Esophagus squamous epithelium (tissue), 5 donors: Measurements from ENCODE around the gene TECPR2. TPM values are rescaled to one million over a fixed set of nuclear protein-coding genes. Genes with fewer than 3 reads are reported as not detected.

Experiments used
- DNase-seq: peaks from one replicate; lab custom pipeline; 2025; lab: John Stamatoyannopoulos, UW
- H3K27ac ChIP-seq, 4 donors: fragments of 200-600 bp; sonication (generic); one replicate each; pipeline ENCODE4 v1.5.1; 2016 to 2019; ENCODE audit warnings: mild to moderate bottlenecking in 1 of 4
- H3K27me3 ChIP-seq, 4 donors: fragments of 200-600 bp; sonication (generic); 1 replicate in 3 of 4; 2 replicates in 1 of 4; pipeline versions ENCODE4 v1.5.1 to v1.6.0; 2017 to 2021; ENCODE audit warnings: antibody characterized with exemption in 1 of 4
- H3K36me3 ChIP-seq, 3 donors: fragments of 200-600 bp; sonication (generic); one replicate each; pipeline ENCODE4 v1.5.1; 2016 to 2019
- H3K4me1 ChIP-seq, 3 donors: fragments of 200-600 bp; sonication (generic); one replicate each; pipeline ENCODE4 v1.5.1; 2017 to 2019
- H3K4me3 ChIP-seq, 4 donors: fragments of 200-600 bp; sonication (generic); 1 replicate in 3 of 4; 2 replicates in 1 of 4; pipeline ENCODE4 v1.5.1; 2016 to 2019; ENCODE audit warnings: mild to moderate bottlenecking in 2 of 4, moderate library complexity in 1 of 4
- H3K9me3 ChIP-seq, 3 donors: fragments of 200-600 bp; sonication (generic); one replicate each; pipeline ENCODE4 v1.5.1; 2016 to 2019
- POLR2A ChIP-seq, 4 donors: fragments of 450-650 bp; IDR thresholded peaks; one replicate each; pipeline ENCODE4 v1.6.1; 2017; ENCODE audit warnings: antibody characterized with exemption in 4 of 4, mild to moderate bottlenecking in 4 of 4, moderate library complexity in 3 of 4
- WGBS, 2 donors: methylation state at CpG; one replicate each; pipeline ENCODE4 v1.1.5; 2018; 5-methylcytosine and 5-hydroxymethylcytosine counted together
- intact Hi-C: fragments of 100-400 bp; cut with DNase I; formaldehyde crosslinking; loops from one replicate; pipeline ENCODE4 v1.15.0; 2022
- total RNA-seq, 4 donors: library from RNA; depleted of rRNA; stranded (reverse); fragments of >200 nt; gene quantifications; one replicate each; pipeline ENCODE4 v1.1.0, GENCODE V29; 2016
- TF ChIP-seq, protein P1 (sequence below), 6 experiments: fragments of 450-650 bp in 4 of 6; fragments of 200-600 bp in 2 of 6; sonication (generic) in 2 of 6; IDR thresholded peaks; one replicate each; pipeline ENCODE4 v1.5.1; 2016 to 2019; ENCODE audit warnings: antibody characterized with exemption in 6 of 6, mild to moderate bottlenecking in 4 of 6, moderate library complexity in 4 of 6
- donor health status: DM: yes; HTN: yes; CAD: no.

TECPR2 gene
- total RNA-seq, 4 donors from 2014 or later, result 5.4 to 18.1 (median 12.9) TPM

DNA sequence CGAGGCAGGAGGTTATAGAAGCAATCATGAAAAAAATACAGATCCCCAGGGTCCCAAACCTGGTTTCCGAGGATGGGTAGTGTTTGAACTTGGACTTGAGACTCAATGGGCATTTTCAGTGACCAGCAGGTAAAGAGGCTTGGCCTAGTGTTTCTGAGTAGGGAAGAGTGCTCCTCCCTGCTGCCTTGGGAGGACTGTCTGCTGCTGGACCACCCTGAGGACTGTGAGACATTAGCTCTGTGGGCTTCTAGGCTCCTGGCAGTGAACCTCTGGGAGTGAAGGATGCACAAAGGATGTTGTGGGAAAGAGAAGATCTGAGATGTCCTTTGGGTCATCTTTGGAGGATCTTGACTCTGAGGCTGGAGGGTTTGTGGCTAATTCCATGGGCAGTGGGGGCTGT is 116.4 kb downstream of the TECPR2 start:
- H3K36me3 ChIP-seq, result no peaks in the 10 kb centered on the region
- 91 to 100% methylated on average over 2 of the region's 2 CpGs for WGBS, 2 donors
- no peak for DNase-seq
- H3K4me3 ChIP-seq, result no peak overlapping the region
- no peaks in the 10 kb centered on the region for H3K27me3 ChIP-seq
- H3K27ac ChIP-seq, result no peak overlapping the region
- H3K9me3 ChIP-seq, result no peaks in the 10 kb centered on the region
- peaks cover 0 to 20% (median 5%) of the 10 kb centered on the region in 3 donors for H3K4me1 ChIP-seq
- TF ChIP-seq POLR2A (IDR thresholded peaks at IDR 0.05), result no peak
- TF ChIP-seq, protein P1, sequence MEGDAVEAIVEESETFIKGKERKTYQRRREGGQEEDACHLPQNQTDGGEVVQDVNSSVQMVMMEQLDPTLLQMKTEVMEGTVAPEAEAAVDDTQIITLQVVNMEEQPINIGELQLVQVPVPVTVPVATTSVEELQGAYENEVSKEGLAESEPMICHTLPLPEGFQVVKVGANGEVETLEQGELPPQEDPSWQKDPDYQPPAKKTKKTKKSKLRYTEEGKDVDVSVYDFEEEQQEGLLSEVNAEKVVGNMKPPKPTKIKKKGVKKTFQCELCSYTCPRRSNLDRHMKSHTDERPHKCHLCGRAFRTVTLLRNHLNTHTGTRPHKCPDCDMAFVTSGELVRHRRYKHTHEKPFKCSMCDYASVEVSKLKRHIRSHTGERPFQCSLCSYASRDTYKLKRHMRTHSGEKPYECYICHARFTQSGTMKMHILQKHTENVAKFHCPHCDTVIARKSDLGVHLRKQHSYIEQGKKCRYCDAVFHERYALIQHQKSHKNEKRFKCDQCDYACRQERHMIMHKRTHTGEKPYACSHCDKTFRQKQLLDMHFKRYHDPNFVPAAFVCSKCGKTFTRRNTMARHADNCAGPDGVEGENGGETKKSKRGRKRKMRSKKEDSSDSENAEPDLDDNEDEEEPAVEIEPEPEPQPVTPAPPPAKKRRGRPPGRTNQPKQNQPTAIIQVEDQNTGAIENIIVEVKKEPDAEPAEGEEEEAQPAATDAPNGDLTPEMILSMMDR (IDR thresholded peaks at IDR 0.05), result no peak
- intact Hi-C loops, result no loop called here

- no peak overlapping the region for H3K27ac ChIP-seq
Observed at GRCh38 chr14:102479777-102480176, 117.0 kb downstream of the TECPR2 start.

GRCh38 chr14:102481371-102481770 is 118.6 kb downstream of the TECPR2 start:
- WGBS, 2 donors, result 86 to 99% methylated on average over 3 to 4 of the region's 4 CpGs
- Histone ChIP-seq H3K27me3 (no peaks in the 10 kb centered on the region), H3K4me3 (no peak overlapping the region), H3K36me3 (no peaks in the 10 kb centered on the region), H3K4me1 (peaks cover 0 to 20% (median 5%) of the 10 kb centered on the region in 3 donors), H3K27ac (peak overlapping the region in 1 of 4 donors; percentile 1), H3K9me3 (no peaks in the 10 kb centered on the region)
- TF ChIP-seq, protein P1 (IDR thresholded peaks at IDR 0.05), result no peak
- no peak for TF ChIP-seq POLR2A (IDR thresholded peaks at IDR 0.05)
- intact Hi-C loops, result no loop called here
- DNase-seq, result no peak

More at GRCh38 chr14:102479777-102480176, 117.0 kb downstream of the TECPR2 start:
- H3K9me3 ChIP-seq, result no peaks in the 10 kb centered on the region
- peak overlapping the region in 1 of 4 donors; percentile 37 for H3K4me3 ChIP-seq
- H3K27me3 ChIP-seq, result no peaks in the 10 kb centered on the region
- no peaks in the 10 kb centered on the region for H3K36me3 ChIP-seq
- H3K4me1 ChIP-seq, result peaks cover 0 to 20% (median 5%) of the 10 kb centered on the region in 3 donors
- TF ChIP-seq, protein P1 (IDR thresholded peaks at IDR 0.05), result no peak
- no peak for TF ChIP-seq POLR2A (IDR thresholded peaks at IDR 0.05)
- intact Hi-C loops, result no loop called here
- 46 to 53% methylated on average over 7 of the region's 7 CpGs for WGBS, 2 donors
- no peak for DNase-seq

DNA sequence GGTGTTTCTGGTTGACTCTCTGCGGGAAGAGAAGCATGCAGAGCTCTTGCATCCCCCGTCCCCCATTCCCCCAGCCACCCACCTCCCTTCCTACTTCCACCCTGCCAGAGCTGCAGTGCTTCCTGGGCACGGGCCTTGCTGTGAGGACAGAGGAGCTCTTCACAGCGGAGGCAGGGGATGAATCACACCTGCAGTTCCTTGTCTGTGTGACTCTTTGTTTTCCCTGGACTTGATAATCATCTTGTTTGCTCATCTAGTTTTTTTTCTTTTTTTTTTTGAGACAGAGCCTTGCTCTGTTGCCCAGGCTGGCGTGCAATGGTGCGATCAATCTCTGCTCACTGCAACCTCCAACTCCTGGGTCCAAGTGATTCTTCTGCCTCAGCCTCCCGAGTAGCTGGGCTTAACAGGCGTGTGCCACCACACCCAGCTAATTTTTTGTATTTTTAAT is 119.1 kb downstream of the TECPR2 start:
- intact Hi-C loops, result no loop called here
- 72 to 77% methylated on average over 6 to 8 of the region's 8 CpGs for WGBS, 2 donors
- TF ChIP-seq, protein P1 (IDR thresholded peaks at IDR 0.05), result no peak
- no peak for TF ChIP-seq POLR2A (IDR thresholded peaks at IDR 0.05)
- Histone ChIP-seq H3K9me3 (no peaks in the 10 kb centered on the region), H3K27ac (peak overlapping the region in 2 of 4 donors; percentile 1 to 4), H3K4me3 (no peak overlapping the region), H3K4me1 (peaks cover 0 to 20% (median 5%) of the 10 kb centered on the region in 3 donors), H3K27me3 (no peaks in the 10 kb centered on the region), H3K36me3 (no peaks in the 10 kb centered on the region)
- DNase-seq, result no peak

DNA sequence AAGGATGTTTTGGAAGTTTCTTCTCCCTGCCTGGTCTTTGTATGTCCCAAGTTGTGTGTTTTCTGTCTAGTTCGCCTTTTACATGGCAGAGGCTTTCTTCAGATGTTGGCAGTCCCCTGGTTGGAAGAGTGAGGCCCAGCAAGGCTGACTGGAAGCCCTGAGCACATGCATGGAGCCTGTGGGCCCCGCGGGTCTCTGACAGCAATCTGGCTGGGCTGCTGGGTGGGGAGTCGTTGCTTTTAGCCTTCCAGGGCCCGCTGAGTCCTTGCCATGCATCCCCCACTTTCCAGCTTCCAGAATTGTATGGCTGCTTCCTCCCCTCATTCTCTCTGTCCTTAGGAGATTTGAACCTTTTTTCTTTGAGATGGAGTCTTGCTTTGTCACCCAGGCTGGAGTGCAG is 121.6 kb downstream of the TECPR2 start:
- TF ChIP-seq POLR2A (IDR thresholded peaks at IDR 0.05), result no peak
- TF ChIP-seq, protein P1 (IDR thresholded peaks at IDR 0.05), result no peak
- H3K36me3 ChIP-seq, result no peaks in the 10 kb centered on the region
- 78 to 87% methylated on average over 5 of the region's 5 CpGs for WGBS, 2 donors
- no peak for DNase-seq
- no peaks in the 10 kb centered on the region for H3K9me3 ChIP-seq
- intact Hi-C loops, result no loop called here
- H3K27me3 ChIP-seq, result no peaks in the 10 kb centered on the region
- no peak overlapping the region for H3K4me3 ChIP-seq
- no peak overlapping the region for H3K27ac ChIP-seq
- peaks cover 0 to 18% (median 5%) of the 10 kb centered on the region in 3 donors for H3K4me1 ChIP-seq
